DND-41 (cell line): ENCODE measurements around the gene GRB2.

Source experiments
- EZH2 ChIP-seq: IDR thresholded peaks from 3 replicates; pipeline ENCODE4 v1.6.1; 2012; ENCODE audit warnings: borderline replicate concordance, low read depth, mild to moderate bottlenecking, moderate library complexity, low read length, inconsistent platforms; ENCODE audit not compliant: severe bottlenecking
- TF ChIP-seq, protein P1 (sequence below): IDR thresholded peaks from 2 replicates; pipeline ENCODE4 v1.5.1; 2012; ENCODE audit warnings: borderline replicate concordance, low read length, moderate library complexity, mild to moderate bottlenecking; ENCODE audit not compliant: poor library complexity, severe bottlenecking; ENCODE audit errors: extremely low read depth

DNA sequence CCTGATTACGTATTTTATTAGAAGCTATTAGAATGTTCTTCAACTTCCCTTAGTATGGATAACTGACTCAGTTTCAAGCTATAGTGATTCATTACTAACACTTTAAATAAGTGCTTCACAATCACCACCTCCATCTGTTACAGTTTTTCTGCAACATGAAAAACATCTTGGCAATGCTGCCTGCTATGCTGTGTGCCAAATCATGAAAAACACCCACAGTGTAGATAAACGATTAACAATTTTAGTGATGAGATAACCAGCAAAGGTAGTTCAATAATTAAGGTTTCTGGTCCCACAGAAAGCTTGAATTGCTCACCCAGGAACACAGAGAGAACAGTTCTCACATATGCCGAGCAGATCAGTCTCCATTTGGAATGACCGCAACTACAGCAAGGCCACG is 64.8 kb downstream of the GRB2 start:
- TF ChIP-seq, protein P1, sequence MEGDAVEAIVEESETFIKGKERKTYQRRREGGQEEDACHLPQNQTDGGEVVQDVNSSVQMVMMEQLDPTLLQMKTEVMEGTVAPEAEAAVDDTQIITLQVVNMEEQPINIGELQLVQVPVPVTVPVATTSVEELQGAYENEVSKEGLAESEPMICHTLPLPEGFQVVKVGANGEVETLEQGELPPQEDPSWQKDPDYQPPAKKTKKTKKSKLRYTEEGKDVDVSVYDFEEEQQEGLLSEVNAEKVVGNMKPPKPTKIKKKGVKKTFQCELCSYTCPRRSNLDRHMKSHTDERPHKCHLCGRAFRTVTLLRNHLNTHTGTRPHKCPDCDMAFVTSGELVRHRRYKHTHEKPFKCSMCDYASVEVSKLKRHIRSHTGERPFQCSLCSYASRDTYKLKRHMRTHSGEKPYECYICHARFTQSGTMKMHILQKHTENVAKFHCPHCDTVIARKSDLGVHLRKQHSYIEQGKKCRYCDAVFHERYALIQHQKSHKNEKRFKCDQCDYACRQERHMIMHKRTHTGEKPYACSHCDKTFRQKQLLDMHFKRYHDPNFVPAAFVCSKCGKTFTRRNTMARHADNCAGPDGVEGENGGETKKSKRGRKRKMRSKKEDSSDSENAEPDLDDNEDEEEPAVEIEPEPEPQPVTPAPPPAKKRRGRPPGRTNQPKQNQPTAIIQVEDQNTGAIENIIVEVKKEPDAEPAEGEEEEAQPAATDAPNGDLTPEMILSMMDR: no peak
- TF ChIP-seq EZH2: no peak
